Fibroblast of villous mesenchyme (primary cell): ENCODE results near the gene OTOP1. TPM values are rescaled to one million over a fixed set of nuclear protein-coding genes. Genes with fewer than 3 reads are reported as not detected.
"Not testable (repeated sequence)": the region's sequence is repeated elsewhere in the genome, so short reads cannot be mapped to it uniquely, and the experiment has no call there.

Source experiments
- DNase-seq: peaks from one replicate; pipeline ENCODE4 v3.0.0-alpha.2; 2010; ENCODE audit warnings: low read depth
- H3K4me3 ChIP-seq: 2 replicates; pipeline ENCODE4 v1.5.1; 2011; ENCODE audit warnings: low read depth, mild to moderate bottlenecking, low read length
- CTCF ChIP-seq: IDR thresholded peaks from 2 replicates; pipeline ENCODE4 v1.5.1; 2012; ENCODE audit warnings: low read depth, mild to moderate bottlenecking, low read length; ENCODE audit not compliant: insufficient read depth
- total RNA-seq: library from RNA; depleted of rRNA; stranded (reverse); fragments of >200 nt; gene quantifications from 2 replicates; pipeline ENCODE4 v1.2.3, GENCODE V29; 2012

OTOP1 gene
- total RNA-seq, 1 donor, result not detected

GRCh38 chr4:4145622-4146021 lies 81.1 kb downstream of the OTOP1 start:
- TF ChIP-seq CTCF, result peak; percentile 32
- not testable (repeated sequence) for H3K4me3 ChIP-seq, DNase-seq

DNA sequence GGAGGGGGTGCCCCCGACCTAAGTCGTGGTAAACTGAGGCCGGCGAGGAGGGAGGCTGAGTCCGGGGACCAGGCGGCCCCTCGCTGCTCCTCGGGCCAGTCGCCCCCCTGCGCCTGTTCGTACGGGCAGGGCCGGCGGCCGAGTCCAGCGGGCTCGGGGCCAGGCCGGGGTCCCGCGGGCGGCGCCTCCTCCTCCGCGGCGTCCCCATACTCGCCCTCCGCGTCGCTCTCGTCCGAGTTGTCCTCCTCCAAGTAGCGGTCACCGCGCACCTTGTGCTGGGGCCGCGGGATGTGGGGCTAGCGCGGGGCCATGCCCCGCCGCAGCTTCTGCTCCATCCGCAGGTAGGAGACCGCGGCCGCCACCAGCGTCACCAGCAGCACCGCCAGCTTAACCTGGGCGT lies 83.4 kb downstream of the OTOP1 start:
- not testable (repeated sequence) for H3K4me3 ChIP-seq, DNase-seq

- not testable (repeated sequence) for H3K4me3 ChIP-seq, DNase-seq
Measured at GRCh38 chr4:4142679-4143078, 84.0 kb downstream of the OTOP1 start.

- not testable (repeated sequence) for DNase-seq, H3K4me3 ChIP-seq
Measured at GRCh38 chr4:4141186-4141585, 85.5 kb downstream of the OTOP1 start.

Other genes starting within 250 kb of the OTOP1 start
- gene TMEM128, start 21.3 kb upstream of the OTOP1 start, total RNA-seq, result 26.7 and 31.5 TPM in 2 replicates
- 6.1 and 12.1 TPM in 2 replicates for gene LYAR, start 63.2 kb upstream of the OTOP1 start, total RNA-seq
- gene ZBTB49, start 63.3 kb upstream of the OTOP1 start, total RNA-seq, result 6.4 and 9.9 TPM in 2 replicates
- 0.32 and 0.86 TPM in 2 replicates for gene NSG1, start 160.2 kb upstream of the OTOP1 start, total RNA-seq